Dedifferentiated amniotic fluid mesenchymal stem cell (primary cell): ENCODE measurements around the gene IGSF5.
"Not testable (repeated sequence)": the region's sequence is repeated elsewhere in the genome, so short reads cannot be mapped to it uniquely, and the experiment has no call there.

ENCODE experiments used
- DNase-seq: peaks from one replicate; pipeline ENCODE4 v3.0.0-alpha.2; 2016; ENCODE audit errors: extremely low spot score

The IGSF5 gene

DNA sequence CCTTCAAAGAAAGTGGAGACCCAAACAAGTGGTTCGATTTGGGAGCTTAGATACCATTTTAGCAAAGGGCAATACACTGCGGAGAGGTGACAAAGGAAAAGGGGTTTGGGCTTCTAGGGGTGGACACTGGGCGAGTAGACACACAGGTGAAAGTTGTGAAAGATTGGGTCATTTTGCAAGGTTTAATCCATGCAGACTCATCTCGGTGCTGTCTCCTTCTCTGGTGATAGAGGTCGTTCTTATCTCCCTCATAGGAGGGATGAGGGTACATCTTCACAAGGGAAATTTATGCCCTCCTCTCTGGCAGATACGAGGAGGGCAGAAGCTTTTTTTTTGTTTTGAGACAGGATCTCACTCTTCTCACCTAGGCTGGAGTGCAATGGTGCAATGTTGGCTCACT lies 6.4 kb upstream of the IGSF5 start:
- no peak for DNase-seq

DNA sequence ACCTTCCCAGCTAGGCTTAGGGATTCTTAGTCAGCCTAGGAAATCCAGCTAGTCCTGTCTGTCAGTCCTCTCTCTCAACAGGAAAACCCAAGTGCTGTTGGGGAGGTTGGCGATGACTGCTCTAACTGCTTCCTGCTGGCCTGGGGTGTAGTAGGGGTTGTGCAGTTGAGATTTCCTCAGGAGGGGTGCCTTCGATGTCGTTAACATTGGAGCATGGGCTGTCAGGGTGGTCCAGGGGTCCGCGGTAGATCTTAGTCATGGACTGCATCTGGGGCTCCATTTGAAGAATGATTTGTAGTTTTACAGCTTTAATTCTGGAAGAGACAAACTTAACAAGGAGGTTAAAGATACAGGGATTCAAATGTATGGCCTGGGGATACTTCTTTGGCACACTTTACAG lies 5.5 kb upstream of the IGSF5 start:
- DNase-seq: not testable (repeated sequence)

DNA sequence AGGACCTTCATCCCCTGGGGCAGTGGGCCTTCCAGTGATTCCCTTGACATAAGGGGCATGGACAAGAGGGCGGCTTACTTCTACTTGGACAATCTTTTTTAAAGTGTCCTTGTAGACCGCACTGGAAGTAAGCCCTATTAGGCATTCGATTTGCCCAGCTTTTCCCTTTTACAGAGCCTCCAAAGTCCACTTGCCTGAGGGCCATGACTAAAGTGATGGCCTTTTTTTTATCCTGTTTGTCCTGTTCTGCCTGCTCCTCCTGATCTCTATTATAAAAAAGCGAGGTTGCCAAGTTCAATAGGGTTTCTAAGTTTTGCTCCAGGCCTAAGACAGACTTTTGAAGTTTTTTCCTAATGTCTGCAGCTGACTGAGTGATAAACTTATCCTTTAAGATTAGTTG lies 2.4 kb upstream of the IGSF5 start:
- DNase-seq: not testable (repeated sequence)

DNA sequence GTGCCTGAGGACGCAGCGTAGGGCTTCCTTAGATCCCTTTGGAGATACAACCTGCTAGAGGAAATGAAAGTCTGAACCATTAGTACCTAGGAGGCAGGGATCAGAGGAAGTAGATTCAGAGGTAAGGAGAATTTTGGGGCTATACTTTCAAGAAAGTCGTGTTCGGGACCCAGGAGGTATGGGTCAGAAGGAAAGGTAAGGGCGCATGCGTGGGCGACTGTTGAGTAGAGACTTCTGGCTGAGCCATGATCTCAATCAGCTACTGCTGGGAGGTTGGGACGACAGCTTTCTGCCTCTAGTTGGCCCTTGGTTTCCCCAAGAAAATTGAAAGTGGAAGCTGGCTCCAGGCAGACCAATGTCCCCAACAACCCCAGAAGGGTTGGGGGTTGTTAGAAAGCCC lies 349 bp downstream of the IGSF5 start:
- DNase-seq: not testable (repeated sequence)

DNA sequence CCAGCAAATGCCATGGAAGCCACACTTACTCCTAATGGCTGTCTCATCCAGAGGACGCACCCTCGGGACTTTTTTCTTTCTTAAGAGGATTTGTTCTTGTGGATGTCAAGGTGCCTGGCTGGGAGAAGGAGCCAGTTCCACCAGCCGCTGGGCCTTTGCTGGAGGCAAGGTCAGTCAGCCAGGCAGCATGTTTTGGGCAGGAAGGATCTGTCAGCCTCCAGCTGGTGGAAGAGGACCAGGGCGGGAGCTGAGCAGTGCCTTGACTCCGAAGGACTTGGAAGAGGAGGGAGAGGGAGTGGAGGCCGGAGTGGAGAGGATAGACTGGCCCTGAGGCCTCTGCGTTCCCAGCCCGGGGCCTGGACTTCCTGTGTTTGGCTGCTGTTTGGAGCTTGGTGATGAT lies 5.7 kb downstream of the IGSF5 start:
- DNase-seq: no peak

DNA sequence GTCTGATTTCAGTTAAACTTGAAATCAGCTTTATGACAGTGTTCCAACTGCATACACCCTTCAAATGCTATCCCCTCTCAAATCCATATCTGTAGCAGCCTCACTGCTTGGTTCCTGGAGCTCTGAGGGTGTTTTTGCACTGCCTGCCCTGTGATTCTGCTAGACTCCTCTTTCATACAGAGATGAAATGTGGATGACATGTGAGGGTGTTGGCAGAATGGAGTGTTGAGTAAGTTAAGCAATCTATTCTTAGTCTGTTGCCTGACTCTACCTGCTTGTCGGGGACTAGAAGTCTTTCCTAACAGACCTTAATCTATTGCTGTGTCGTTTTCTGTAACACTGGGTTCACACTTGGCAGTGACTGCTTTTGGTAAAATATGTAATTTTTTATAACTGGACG lies 9.8 kb downstream of the IGSF5 start:
- DNase-seq: no peak

DNA sequence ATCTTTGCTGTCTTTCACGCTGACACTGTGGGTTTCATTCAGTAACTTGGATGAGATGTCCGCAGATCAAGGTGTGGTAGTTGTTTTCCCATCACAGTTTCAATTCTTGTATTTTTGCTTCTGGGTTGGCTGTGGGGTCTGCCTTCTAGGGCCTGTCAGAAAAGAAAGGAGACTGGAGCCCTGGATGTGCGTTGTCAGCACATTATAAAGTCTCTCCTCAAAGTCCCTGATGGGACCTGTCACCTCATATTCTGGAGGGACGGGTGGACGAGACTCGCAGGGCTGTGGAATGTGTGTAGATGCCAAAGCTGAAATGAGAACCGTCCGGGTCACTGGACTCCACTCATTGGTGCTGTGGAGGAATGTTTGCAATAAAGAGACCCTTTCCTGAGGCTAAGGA lies 11.3 kb downstream of the IGSF5 start:
- no peak for DNase-seq

DNA sequence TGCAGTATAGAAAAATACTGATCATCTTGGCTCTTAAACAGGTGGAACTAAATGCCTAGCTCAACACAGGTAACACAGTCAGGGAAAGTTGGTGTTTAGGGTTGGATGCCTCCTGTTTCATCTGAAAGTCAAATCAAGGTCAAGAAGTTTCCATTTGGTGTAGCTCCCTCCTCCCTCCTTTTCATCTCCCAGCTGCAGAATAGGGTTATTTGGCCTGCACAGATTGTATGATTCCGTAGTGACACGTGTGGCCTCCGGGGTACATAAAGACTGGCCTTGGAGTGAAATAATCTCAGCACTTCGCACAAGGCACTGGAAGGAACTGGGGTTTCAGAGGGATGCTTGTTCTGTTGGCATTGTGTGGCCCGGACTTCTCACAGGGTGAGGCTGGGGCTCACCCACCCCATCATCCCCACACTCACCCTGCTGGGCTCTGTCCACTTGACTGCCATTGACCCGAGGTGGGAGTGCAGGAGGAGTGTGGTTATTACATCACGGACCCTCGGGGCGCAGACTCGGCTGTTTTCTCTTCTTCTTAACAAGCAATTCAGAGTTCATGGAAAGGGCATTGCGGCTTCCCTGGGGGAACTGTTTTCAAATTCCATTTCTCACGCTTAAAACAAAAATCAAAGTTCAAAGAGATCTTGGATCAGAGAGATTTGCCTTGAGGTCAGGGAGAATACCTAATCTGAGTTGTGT lies 18.4 kb downstream of the IGSF5 start:
- no peak for DNase-seq

DNA sequence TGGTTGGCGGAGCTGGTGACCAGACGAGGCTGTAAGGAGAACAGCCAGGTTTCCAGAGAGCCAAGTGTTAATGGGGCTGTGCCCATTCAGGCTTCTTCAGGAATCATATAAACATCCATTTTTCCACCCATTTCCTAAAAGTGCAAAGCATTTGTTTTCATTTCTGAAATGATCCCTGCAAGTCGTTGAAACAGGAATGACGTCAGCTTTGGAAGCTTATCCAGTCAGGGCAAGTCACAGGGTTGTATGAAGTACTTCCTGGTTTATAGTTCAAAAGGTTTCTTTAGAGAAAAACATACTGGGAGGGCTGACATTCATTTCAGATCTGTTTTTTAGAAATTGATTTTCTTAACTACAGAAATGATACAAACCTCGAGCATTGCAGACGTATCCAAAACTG lies 29.2 kb downstream of the IGSF5 start:
- no peak for DNase-seq

DNA sequence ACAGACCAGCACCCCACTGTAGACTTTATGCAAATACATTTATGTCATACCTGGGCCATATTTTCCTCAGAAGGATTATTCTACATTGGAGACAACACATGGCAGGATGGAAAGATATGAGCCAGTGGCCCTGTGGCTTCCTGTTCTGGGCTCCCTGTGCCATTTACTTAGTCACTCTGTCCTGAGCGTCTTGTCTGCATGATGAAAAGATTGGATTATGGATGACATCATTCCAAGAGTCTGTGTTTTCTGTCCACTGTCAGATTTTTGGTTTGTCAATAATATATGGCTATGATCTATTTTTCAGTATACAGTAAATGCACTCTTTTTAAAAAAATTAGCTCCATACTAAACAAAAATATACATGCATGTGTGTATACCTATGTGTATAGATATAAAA lies 30.8 kb downstream of the IGSF5 start:
- no peak for DNase-seq

DNA sequence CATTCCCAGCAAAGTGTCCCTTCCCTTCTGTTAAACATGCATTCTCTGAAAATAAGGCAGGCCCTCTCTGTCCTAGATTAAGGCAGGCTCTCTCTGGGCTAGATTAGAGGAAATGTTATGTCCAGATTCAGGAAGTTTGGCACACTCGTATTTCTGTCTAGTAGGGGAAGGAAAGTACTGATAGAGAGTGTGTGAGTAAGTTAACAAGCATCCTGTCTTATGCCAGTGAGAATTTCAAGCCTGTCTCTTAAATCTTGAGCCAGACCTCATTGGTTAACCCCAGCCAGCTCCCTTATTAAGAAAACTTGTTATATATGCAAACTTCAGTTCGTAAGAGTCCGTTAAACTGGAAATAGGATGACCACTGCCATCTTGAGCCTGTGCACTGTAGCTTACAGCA lies 31.6 kb downstream of the IGSF5 start:
- peak; percentile 22 for DNase-seq

DNA sequence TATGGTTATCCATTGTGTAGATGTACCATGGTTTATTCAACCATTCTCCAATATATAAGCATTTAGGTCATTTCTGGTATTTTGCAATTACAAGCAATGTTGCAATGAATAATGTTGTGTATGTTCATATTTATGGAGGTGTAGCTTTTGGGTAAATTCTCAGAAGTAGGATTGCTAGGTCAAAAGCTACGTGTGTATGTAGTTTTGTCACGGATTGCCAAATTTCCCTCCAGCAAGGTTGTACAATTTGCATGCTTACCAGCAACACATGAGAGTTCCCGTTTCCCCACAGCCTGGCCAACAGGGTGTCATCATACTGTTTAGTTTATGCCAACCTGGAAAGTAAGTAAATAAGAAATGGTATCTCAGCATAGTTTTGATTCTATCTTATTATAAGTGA lies 36.3 kb downstream of the IGSF5 start:
- no peak for DNase-seq

DNA sequence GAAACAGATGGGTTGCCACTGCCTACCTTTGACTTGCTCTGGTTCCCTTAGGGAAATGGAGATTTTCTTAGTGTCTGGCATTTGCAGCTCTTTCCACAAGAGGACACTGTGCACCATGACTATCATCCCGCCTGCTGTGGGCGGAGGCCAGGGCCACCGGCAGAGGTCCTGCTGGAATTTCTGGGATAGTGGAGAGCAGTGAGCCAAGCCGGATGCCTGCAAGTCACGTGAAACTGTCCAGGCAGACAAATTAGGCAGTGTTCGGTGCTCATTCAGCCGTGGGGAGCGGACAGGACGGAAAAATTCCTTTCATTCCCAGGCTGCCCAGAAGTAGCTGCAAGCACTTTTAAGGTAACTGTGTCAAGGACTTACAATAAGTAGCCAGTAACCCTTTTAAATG lies 43.4 kb downstream of the IGSF5 start:
- peak; percentile 87 for DNase-seq

DNA sequence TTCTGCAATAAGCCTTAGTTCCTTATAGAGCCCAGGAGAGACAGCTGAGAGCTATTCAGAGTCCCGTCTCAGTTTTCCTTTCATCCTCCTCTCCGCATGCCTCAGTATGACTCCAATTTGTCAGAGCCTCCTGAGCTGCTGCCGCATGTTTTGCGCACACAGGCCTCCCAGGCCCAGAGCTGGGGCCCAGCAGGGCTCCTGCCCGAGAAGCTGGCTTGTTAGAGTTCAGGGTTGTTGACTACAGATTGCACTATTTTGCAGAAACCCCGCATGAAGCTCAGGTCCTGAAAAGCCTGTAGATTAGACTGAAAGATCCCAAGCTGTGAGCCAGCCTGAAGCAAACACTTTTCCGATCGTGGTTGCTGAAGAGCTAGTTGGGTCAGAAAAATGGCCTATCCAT lies 51.5 kb downstream of the IGSF5 start:
- no peak for DNase-seq

DNA sequence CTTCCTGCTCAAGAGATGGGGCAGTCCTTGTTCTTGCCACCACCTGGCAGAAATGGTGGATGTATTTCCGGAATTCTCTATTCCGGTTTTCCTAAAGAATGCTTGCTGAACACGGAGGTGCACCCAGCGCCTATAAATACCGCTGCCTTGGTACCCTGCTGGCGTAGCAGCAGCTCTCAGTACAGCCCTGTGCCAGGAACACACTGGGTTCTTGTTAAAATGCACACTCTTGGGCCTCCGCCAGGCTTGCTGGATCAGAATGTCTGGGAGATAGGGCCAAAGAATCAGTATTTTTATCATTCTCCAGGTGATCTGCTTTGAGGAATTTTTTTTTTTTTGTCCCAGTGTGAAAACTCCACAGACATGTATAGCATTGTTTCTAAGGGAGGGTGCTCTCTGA lies 54.2 kb downstream of the IGSF5 start:
- no peak for DNase-seq

DNA sequence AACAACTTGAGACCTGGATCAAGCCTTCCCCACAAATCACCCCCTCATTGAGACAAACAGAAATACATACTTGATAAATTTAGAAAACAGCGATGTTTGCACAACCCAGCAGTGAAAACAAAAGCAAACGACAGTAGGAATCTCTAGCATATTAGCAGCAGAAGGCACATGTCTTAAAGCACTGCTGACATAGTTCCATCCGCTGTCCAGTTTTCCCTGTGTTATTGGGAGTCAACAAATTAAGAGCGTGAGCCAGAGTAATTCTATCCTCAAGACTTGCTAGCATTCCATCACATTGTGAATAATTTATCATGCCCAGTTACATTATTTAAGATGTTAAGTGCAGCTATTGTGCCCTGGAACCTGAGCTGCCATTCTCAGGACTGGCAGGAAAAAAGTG lies 55.3 kb downstream of the IGSF5 start:
- no peak for DNase-seq

DNA sequence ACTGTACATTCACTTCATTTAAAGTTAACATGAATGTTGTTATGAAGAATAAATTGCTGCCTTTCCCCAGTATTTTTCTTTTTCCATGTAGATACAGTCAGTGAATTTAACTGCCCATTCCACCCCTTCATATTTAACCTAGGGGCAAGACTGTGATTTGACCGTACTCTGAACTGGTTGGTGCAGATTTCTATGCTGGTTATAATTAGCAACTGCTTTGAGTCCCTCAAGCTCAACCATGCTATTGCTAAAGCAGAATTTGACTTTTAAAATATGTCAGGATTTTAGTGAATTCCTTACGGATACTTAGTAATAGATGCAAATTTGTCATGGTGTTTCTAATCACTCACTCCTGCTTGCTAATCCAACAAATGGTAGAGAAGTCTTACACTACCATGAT lies 57.2 kb downstream of the IGSF5 start:
- DNase-seq: no peak

DNA sequence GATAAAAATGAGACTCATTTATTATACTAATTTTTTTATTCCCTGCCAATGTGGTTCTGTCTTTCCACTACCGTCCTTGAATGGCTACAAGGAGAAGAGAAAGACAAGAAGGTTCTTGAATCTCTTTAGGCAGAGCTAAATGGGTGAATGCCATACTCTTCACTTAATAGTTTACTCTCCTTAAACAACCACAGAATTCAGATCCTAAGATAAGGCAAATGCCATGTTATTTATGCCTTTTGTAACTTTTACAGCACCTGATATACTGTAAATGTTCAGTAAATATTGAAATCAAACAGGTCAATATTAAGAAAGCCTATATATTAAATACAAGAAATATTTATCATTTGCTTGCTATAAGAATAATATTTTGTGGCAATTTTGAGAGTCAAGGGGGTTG lies 58.4 kb downstream of the IGSF5 start:
- DNase-seq: no peak

DNA sequence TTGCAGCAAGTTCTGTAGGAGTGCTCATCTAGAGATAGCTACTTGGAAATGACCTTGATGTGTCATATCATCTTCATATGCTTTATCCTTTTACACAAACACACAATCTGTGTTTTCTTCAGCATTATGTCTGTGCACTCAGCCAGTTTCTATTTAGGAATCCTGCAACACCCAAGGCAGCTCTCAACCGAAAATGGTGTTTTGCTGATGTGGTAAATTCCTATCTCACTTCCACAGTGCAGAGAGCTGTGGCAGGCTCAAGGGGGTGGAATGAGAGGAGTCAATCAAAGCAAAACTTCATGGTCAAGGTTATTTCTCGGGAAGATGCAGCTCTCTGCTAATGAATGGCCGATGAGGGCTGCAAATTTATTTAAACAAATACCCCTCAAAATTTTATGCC lies 59.3 kb downstream of the IGSF5 start:
- no peak for DNase-seq

DNA sequence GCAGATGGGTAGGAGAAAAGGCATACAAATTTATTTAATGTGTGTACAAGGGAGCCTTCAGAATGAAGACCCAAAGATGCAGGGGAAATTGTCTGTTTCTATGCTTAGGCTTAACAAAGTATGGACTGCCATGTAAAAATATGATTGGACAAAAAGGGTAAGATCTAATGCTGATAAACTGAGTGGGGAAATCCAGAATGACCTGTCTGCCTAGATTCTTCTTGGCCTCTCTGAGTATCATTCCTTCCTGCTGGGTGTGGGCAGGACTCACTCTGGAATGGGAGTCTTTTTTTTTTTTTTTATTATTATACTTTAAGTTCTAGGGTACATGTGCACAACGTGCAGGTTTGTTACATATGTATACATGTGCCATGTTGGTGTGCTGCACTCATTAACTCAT lies 61.0 kb downstream of the IGSF5 start:
- no peak for DNase-seq

DNA sequence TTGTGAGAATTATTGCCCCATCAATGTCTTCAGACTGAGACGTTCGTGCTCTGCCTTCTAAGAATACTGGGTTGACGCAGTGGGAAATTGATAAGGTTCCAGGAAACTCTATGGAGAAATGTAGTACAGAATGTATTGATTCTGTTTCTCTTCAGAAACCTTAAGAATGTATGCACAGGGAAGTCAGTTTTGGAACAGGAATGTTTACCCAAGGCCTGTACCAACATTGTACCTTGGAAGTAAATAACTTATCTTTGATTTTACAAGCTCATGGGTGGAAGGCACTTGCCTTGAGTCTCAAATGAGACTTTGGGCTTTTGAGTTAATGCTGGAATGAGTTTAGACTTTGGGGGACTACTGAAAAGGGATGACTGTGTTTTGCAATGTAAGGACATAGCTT lies 62.8 kb downstream of the IGSF5 start:
- DNase-seq: no peak

DNA sequence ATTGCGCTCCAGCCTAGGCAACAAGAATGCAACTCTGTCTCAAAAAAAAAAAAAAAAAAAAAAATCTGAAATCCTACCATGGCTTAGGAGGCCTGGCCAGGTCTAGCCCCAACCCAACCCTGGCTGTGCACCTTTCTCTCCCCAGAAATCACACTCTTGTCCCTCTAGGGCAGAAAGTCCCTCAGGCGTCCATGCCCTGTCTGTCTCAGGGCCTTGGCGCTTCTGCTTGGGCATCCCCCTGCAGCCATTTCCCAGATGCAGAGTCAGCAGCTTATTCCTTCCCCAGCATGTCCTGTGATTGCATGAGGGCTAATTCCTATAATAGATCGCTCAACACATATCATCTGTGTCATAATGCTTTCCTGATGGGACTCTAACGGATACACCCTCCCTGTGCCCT lies 65.0 kb downstream of the IGSF5 start:
- no peak for DNase-seq

DNA sequence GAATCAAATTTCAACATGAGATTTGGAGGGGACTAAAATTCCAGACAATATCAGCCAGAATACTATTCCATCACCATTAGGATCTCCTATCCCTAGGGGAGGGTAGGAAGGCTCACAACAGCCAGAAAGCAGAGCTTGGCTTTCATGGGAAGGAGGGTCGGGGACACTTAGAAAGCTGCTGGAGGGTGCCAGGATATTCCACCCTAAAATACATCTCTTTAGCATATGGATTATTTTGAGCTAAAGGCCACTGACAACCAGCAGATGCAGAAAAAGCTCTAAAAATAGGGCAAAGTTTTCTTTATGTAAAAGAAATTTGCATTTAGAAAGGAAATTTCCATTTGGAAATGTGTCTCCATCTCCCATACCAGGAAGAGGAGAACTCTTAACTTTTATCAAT lies 68.0 kb downstream of the IGSF5 start:
- DNase-seq: no peak

DNA sequence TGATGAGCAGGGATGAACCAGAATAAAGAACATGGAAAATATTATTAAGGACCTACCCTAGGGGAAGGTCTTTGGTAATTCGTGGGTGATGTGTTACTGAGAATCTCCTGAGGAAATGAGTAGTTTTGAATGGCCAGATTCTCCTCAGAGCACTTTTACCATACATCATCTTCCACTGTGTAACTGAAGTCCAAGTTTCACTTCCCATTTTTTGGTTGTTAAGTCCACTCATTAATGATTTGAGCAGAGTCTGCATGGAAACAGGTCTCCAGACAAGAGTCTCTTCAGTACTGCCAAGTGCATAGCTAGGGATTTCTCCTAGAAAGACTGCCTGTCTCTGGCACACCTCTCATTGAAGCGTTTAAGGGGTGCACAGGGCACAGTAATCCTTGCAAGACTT lies 73.6 kb downstream of the IGSF5 start:
- no peak for DNase-seq

DNA sequence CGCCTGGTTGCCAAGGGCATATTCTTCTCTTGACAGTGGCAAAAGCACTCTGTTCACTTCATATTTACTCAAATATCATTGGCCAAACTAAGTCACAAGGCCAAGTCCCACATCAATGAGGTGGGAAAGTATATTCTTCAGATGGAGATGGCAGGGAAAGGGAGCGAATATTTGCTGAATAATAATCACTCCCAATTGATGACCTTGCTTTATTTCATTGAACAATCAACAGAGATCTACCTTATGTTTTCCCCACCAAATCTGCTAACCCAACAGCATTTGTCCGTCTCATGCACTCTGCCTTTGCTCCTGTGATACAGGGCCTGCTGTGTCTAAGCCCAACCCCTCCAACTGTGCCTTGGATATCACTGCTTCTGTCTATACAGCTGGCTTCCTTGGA lies 77.1 kb downstream of the IGSF5 start:
- DNase-seq: no peak
